Measurements from ENCODE around the gene SMG6. TPM values are rescaled to one million over a fixed set of nuclear protein-coding genes. Genes with fewer than 3 reads are reported as not detected.

The SMG6 gene
- total and polyA plus RNA-seq, 4 experiments from 2014 or later, result 3.8 to 58.5 (median 30.6) TPM

- no peak overlapping the region for H3K27ac Mint-ChIP-seq
- H3K4me1 Mint-ChIP-seq, result peaks cover 17 to 48% (median 30%) of the 10 kb centered on the region in 4 donors
- H3K4me3 Mint-ChIP-seq, result peak overlapping the region in 4 of 8 donors; percentile 25 to 66 (median 48)
- ChIA-PET CTCF (ENCODE audit: partially characterized antibody) (interaction anchor here (0.5 kb wide), 1 partner anchor 146 kb away, joined by 3 read pairs; no protein-coding TSS in a partner anchor), POLR2A (ENCODE audit: partially characterized antibody) (no interaction called here)
- H3K27ac ChIP-seq (ENCODE audit: low read depth, low read length), result no peak overlapping the region
- H3K4me3 ChIP-seq (ENCODE audit: low read length in 2 of 2), result no peak overlapping the region
- peaks cover 0 to 2% (median 0%) of the 10 kb centered on the region in 8 donors for H3K9me3 Mint-ChIP-seq
- H3K36me3 ChIP-seq (ENCODE audit: insufficient read depth, low read length), result peaks cover 1% of the 10 kb centered on the region
- H3K36me3 Mint-ChIP-seq, result peaks cover 2 to 8% of the 10 kb centered on the region in 2 donors
- H3K27me3 ChIP-seq (ENCODE audit: insufficient read depth, low read length), result no peaks in the 10 kb centered on the region
- DNase-seq, result no peak
- peaks cover 45% of the 10 kb centered on the region for H3K4me1 ChIP-seq (ENCODE audit: insufficient read depth, low read length)
- no peaks in the 10 kb centered on the region for H3K9me3 ChIP-seq (ENCODE audit: control insufficient read depth in 1 of 2, low read length in 2 of 2)
- peaks cover 5 to 12% of the 10 kb centered on the region in 2 donors for H3K27me3 Mint-ChIP-seq
- intact Hi-C loops (cut with micrococcal nuclease), result loop anchor here (5.0 to 10.0 kb wide), 2 partner anchors 123 to 306 kb away; partner anchors contain the start of gene WDR81
Observed at GRCh38 chr17:2028234-2028614, 275.4 kb downstream of the SMG6 start.

GRCh38 chr17:2027528-2028233 is 275.9 kb downstream of the SMG6 start:
- H3K27ac Mint-ChIP-seq, result peak overlapping the region in 1 of 7 donors; percentile 54
- H3K27me3 ChIP-seq (ENCODE audit: insufficient read depth, low read length), result no peaks in the 10 kb centered on the region
- H3K27me3 Mint-ChIP-seq, result peaks cover 5 to 12% of the 10 kb centered on the region in 2 donors
- peaks cover 0 to 2% (median 0%) of the 10 kb centered on the region in 8 donors for H3K9me3 Mint-ChIP-seq
- no peaks in the 10 kb centered on the region for H3K9me3 ChIP-seq (ENCODE audit: control insufficient read depth in 1 of 2, low read length in 2 of 2)
- no peaks in the 10 kb centered on the region for H3K36me3 ChIP-seq (ENCODE audit: insufficient read depth, low read length)
- peaks cover 0 to 8% of the 10 kb centered on the region in 2 donors for H3K36me3 Mint-ChIP-seq
- intact Hi-C loops (cut with micrococcal nuclease), result loop anchor here (5.0 to 10.0 kb wide), 2 partner anchors 123 to 305 kb away; partner anchors contain the start of gene WDR81
- H3K27ac ChIP-seq (ENCODE audit: low read depth, low read length), result no peak overlapping the region
- no peak overlapping the region for H3K4me3 ChIP-seq (ENCODE audit: low read length in 2 of 2)
- ChIA-PET CTCF (ENCODE audit: partially characterized antibody) (interaction anchor here (0.5 kb wide), 1 partner anchor 146 kb away, joined by 3 read pairs; no protein-coding TSS in a partner anchor), POLR2A (ENCODE audit: partially characterized antibody) (no interaction called here)
- DNase-seq, result no peak
- H3K4me1 Mint-ChIP-seq, result peaks cover 14 to 48% (median 27%) of the 10 kb centered on the region in 4 donors
- H3K4me3 Mint-ChIP-seq, result peak overlapping the region in 3 of 8 donors; percentile 6 to 57 (median 30)
- H3K4me1 ChIP-seq (ENCODE audit: insufficient read depth, low read length), result peaks cover 47% of the 10 kb centered on the region

GRCh38 chr17:2025622-2026309 is 277.8 kb downstream of the SMG6 start:
- Histone ChIP-seq H3K27me3 (ENCODE audit: insufficient read depth, low read length) (no peaks in the 10 kb centered on the region), H3K4me1 (ENCODE audit: insufficient read depth, low read length) (peaks cover 32% of the 10 kb centered on the region), H3K27ac (ENCODE audit: low read depth, low read length) (peak overlapping the region; percentile 38), H3K36me3 (ENCODE audit: insufficient read depth, low read length) (no peaks in the 10 kb centered on the region), H3K4me3 (ENCODE audit: low read length in 2 of 2) (peak overlapping the region in 1 of 2 donors; percentile 57), H3K9me3 (ENCODE audit: control insufficient read depth in 1 of 2, low read length in 2 of 2) (no peaks in the 10 kb centered on the region)
- peak overlapping the region; percentile 83 to 88 (median 86) for H3K4me3 Mint-ChIP-seq
- H3K36me3 Mint-ChIP-seq, result peaks cover 0 to 6% of the 10 kb centered on the region in 2 donors
- intact Hi-C loops (cut with micrococcal nuclease), result loop anchor here (1.0 to 10.0 kb wide), 5 partner anchors 17 to 341 kb away; partner anchors contain the start of genes OVCA2, PRPF8, TSR1 and WDR81
- DNase-seq, result no peak
- ChIA-PET POLR2A (ENCODE audit: partially characterized antibody) (interaction anchor here (0.9 to 1.8 kb wide), 12 partner anchors 9 to 486 kb away, joined by 3 to 8 read pairs (median 3); partner anchors contain the start of genes HIC1, METTL16, OVCA2 and RPA1), CTCF (ENCODE audit: partially characterized antibody) (interaction anchor here (0.6 to 1.8 kb wide), 5 partner anchors 12 to 396 kb away, joined by 3 to 10 read pairs (median 4); no protein-coding TSS in a partner anchor)
- H3K9me3 Mint-ChIP-seq, result peaks cover 0 to 2% (median 0%) of the 10 kb centered on the region in 8 donors
- peak overlapping the region in 3 of 7 donors; percentile 21 to 60 (median 57) for H3K27ac Mint-ChIP-seq
- peaks cover 9 to 36% (median 22%) of the 10 kb centered on the region in 4 donors for H3K4me1 Mint-ChIP-seq
- H3K27me3 Mint-ChIP-seq, result peaks cover 5 to 12% of the 10 kb centered on the region in 2 donors

GRCh38 chr17:2025220-2025621 is 278.4 kb downstream of the SMG6 start, which contains the start of gene RTN4RL1:
Gene RTN4RL1, minus strand, starts transcription at chr17:2025334. Its CDS starts 469 bp downstream, at chr17:2024865.
- peak within 1 kb of the TSS; percentile 38 for H3K27ac ChIP-seq (ENCODE audit: low read depth, low read length)
- H3K9me3 Mint-ChIP-seq, result peaks cover 0 to 2% (median 0%) of the 10 kb centered on the region in 8 donors
- peak within 1 kb of the TSS in 5 of 7 donors; percentile 21 to 64 (median 57) for H3K27ac Mint-ChIP-seq
- peaks cover 28% of the 10 kb centered on the region for H3K4me1 ChIP-seq (ENCODE audit: insufficient read depth, low read length)
- peaks cover 7 to 31% (median 19%) of the 10 kb centered on the region in 4 donors for H3K4me1 Mint-ChIP-seq
- peaks cover 6 to 12% of the 10 kb centered on the region in 2 donors for H3K27me3 Mint-ChIP-seq
- H3K4me3 Mint-ChIP-seq, result peak within 1 kb of the TSS; percentile 83 to 88 (median 87)
- H3K4me3 ChIP-seq (ENCODE audit: low read length in 2 of 2), result peak within 1 kb of the TSS; percentile 29 to 57
- H3K27me3 ChIP-seq (ENCODE audit: insufficient read depth, low read length), result no peaks in the 10 kb centered on the region
- ChIA-PET CTCF (ENCODE audit: partially characterized antibody) (interaction anchor here (0.6 to 1.8 kb wide), 8 partner anchors 13 to 395 kb away, joined by 3 to 10 read pairs (median 4); no protein-coding TSS in a partner anchor), POLR2A (ENCODE audit: partially characterized antibody) (interaction anchor here (0.7 to 1.8 kb wide), 14 partner anchors 8 to 486 kb away, joined by 3 to 8 read pairs (median 4); partner anchors contain the start of genes HIC1, METTL16, OVCA2 and RPA1)
- no peaks in the 10 kb centered on the region for H3K36me3 ChIP-seq (ENCODE audit: insufficient read depth, low read length)
- intact Hi-C loops (cut with micrococcal nuclease), result loop anchor here (1.0 to 10.0 kb wide), 5 partner anchors 17 to 341 kb away; partner anchors contain the start of genes OVCA2, PRPF8, TSR1 and WDR81
- H3K36me3 Mint-ChIP-seq, result peaks cover 0 to under 1% of the 10 kb centered on the region in 2 donors
- DNase-seq, result peak; percentile 73 to 86 (median 78)
- no peaks in the 10 kb centered on the region for H3K9me3 ChIP-seq (ENCODE audit: control insufficient read depth in 1 of 2, low read length in 2 of 2)

GRCh38 chr17:2024572-2025219 is 278.9 kb downstream of the SMG6 start:
- H3K27ac Mint-ChIP-seq, result no peak overlapping the region
- peak overlapping the region; percentile 9 for H3K27ac ChIP-seq (ENCODE audit: low read depth, low read length)
- no peak for DNase-seq
- no peaks in the 10 kb centered on the region for H3K9me3 ChIP-seq (ENCODE audit: control insufficient read depth in 1 of 2, low read length in 2 of 2)
- intact Hi-C loops (cut with micrococcal nuclease), result loop anchor here (1.0 to 10.0 kb wide), 6 partner anchors 18 to 340 kb away; partner anchors contain the start of genes OVCA2, PRPF8, TSR1 and WDR81
- H3K27me3 Mint-ChIP-seq, result peaks cover 8 to 12% of the 10 kb centered on the region in 2 donors
- no peaks in the 10 kb centered on the region for H3K27me3 ChIP-seq (ENCODE audit: insufficient read depth, low read length)
- H3K4me3 Mint-ChIP-seq, result peak overlapping the region in 7 of 8 donors; percentile 22 to 82 (median 78)
- H3K36me3 Mint-ChIP-seq, result no peaks in the 10 kb centered on the region
- peak overlapping the region; percentile 29 to 57 for H3K4me3 ChIP-seq (ENCODE audit: low read length in 2 of 2)
- H3K9me3 Mint-ChIP-seq, result peaks cover 0 to 2% (median 0%) of the 10 kb centered on the region in 8 donors
- peaks cover 7 to 29% (median 16%) of the 10 kb centered on the region in 4 donors for H3K4me1 Mint-ChIP-seq
- ChIA-PET CTCF (ENCODE audit: partially characterized antibody) (interaction anchor here (0.6 to 1.8 kb wide), 7 partner anchors 14 to 395 kb away, joined by 3 to 10 read pairs (median 3); no protein-coding TSS in a partner anchor), POLR2A (ENCODE audit: partially characterized antibody) (interaction anchor here (0.7 to 1.8 kb wide), 14 partner anchors 8 to 487 kb away, joined by 3 to 8 read pairs (median 4); partner anchors contain the start of genes HIC1, METTL16, OVCA2 and RPA1)
- no peaks in the 10 kb centered on the region for H3K36me3 ChIP-seq (ENCODE audit: insufficient read depth, low read length)
- peaks cover 27% of the 10 kb centered on the region for H3K4me1 ChIP-seq (ENCODE audit: insufficient read depth, low read length)

All from CD4-positive, alpha-beta memory T cell (primary cell).